ENCODE data around the gene GPSM1.

Gene GPSM1

GRCh38 chr9:136292026-136292538 lies 35.3 kb upstream of the GPSM1 start:
- DNase-seq = no peak

GRCh38 chr9:136292591-136293448 lies 34.5 kb upstream of the GPSM1 start:
- DNase-seq = no peak

- DNase-seq = no peak
Observed at GRCh38 chr9:136293476-136294077, 33.8 kb upstream of the GPSM1 start.

- DNase-seq = no peak
Observed at GRCh38 chr9:136294437-136294836, 32.9 kb upstream of the GPSM1 start.

GRCh38 chr9:136295055-136295454 lies 32.3 kb upstream of the GPSM1 start:
- no peak for DNase-seq

GRCh38 chr9:136295542-136296433 lies 31.6 kb upstream of the GPSM1 start:
- no peak for DNase-seq

GRCh38 chr9:136296434-136297015 lies 30.8 kb upstream of the GPSM1 start:
- DNase-seq = no peak

- no peak for DNase-seq
Observed at GRCh38 chr9:136297016-136297691, 30.2 kb upstream of the GPSM1 start.

GRCh38 chr9:136297766-136298735 lies 29.3 kb upstream of the GPSM1 start:
- no peak for DNase-seq

GRCh38 chr9:136299116-136299515 lies 28.2 kb upstream of the GPSM1 start:
- DNase-seq = no peak

- DNase-seq = no peak
Observed at GRCh38 chr9:136299541-136299940, 27.8 kb upstream of the GPSM1 start.

- DNase-seq = no peak
Observed at GRCh38 chr9:136300016-136300545, 27.3 kb upstream of the GPSM1 start.

GRCh38 chr9:136300866-136301265 lies 26.5 kb upstream of the GPSM1 start:
- no peak for DNase-seq

- DNase-seq = no peak
Observed at GRCh38 chr9:136302527-136302926, 24.8 kb upstream of the GPSM1 start.

- no peak for DNase-seq
Observed at GRCh38 chr9:136303066-136303824, 24.1 kb upstream of the GPSM1 start.

GRCh38 chr9:136303825-136304416 lies 23.4 kb upstream of the GPSM1 start, which contains the start of gene CCDC187:
CCDC187 (minus strand) TSS chr9:136304094; CDS start chr9:136303830, 264 bp downstream.
- DNase-seq = no peak

- no peak for DNase-seq
Observed at GRCh38 chr9:136304456-136304855, 22.9 kb upstream of the GPSM1 start.

- DNase-seq = no peak
Observed at GRCh38 chr9:136304981-136305380, 22.4 kb upstream of the GPSM1 start.

- DNase-seq = no peak
Observed at GRCh38 chr9:136305804-136306203, 21.5 kb upstream of the GPSM1 start.

Measured in GOT3 (cell line).